ENCODE data around the gene TTL.
A peak's percentile ranks its signal among the peaks of the same experiment; 100 is the strongest.
"Not testable (repeated sequence)": the region's sequence is repeated elsewhere in the genome, so short reads cannot be mapped to it uniquely, and the experiment has no call there.

Gene TTL

DNA sequence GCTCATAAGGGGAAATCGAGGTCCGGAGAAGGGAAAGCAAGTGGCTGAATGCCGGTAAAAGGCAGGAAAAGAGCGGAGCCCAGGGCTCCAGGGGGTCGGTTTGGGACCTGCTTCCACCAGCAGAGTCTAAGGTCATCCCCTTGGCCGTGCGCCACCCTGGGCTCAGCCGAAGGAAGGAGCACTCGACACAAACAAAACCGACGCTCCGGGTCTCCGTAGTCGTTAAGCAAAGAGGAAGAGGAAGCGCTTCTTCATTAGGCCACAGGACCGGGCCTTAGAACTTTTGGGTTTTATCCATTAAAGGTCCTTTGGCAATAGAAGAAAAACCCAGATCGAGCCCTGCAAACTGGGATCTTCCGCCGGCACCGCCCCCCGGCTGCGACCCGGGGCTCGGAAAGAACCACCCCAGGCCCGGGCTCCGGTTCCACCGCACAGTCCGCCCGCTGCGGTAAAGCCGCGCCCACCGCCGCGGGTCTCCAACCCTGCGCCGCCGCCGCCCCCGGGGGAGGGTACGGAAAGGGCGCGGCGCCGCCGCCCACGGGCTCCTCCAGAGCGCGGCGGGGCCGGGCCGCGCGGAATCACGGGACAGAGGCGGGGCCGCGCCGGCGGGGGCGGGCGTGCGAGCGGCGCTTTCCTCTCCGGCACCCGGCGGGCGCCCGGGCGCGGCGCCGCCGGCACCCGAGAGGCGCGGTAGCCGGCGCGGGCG, at the start of gene TTL:
TSS of gene TTL (plus strand) at position 629 of the 706 bp plus-strand sequence. CDS start 189 bp downstream, outside the sequence.
- peak; percentile 76 to 85 (median 85) for DNase-seq

DNA sequence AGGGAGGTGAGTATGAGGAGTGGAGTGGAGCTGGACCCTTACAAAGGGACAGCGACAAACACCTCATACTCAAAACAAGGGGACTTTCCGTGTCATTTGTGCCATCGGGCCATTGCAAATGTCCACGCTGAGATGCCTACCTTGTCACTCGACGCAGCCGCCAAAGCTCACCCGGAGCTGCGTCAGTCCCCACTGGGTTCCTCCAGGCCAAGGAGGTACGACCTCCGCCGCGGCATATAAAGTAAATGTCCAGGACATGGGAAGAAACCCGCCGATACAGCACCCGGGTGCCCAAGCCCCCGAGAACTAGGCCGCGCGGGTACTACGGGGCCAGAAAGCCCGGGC, 49.6 kb upstream of the TTL start:
- DNase-seq: not testable (repeated sequence)

DNA sequence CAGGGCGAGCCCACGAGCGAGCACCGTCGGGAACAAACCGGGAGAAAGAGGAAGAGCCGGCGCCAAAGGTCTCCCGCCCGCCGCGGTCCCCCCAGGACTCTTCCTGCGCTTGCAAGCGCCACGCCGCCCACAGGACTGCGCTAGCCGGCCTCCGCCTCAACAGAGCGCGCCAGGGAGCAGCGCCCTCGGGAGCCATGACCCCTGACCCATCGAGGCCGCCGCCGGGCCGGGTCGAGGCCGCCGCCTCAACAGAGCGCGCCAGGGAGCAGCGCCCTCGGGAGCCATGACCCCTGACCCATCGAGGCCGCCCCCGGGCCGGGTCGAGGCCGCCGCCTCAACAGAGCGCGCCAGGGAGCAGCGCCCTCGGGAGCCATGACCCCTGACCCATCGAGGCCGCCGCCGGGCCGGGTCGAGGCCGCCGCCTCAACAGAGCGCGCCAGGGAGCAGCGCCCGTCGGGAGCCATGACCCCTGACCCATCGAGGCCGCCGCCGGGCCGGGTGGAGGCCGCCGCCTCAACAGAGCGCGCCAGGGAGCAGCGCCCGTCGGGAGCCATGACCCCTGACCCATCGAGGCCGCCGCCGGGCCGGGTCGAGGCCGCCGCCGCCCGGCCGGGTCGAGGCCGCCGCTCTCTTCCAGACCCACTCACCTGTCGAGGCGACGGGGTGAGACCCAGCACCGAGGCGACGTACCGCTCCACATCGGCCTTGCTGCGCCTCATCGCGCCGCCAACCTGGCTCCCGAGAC, 49.0 kb upstream of the TTL start:
- DNase-seq: not testable (repeated sequence)

DNA sequence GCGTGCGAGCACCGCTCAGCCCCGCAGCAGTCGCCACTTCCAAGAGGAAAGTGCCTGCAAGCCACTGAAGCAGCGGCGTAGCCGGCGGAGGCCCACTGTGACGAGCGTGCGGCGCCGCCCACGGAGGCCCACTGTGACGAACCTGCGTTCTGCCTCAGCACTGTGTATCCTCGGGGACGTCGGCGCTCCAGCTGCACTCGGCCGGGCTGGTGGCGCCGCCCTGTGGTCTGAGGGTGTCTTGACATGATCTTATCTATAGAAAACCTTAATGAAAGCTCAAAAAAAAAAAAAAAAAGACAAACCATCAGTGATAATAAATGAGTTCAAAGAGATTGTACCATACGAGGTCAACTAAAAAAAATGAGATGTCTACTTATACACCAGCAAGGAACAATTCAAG, 48.5 kb upstream of the TTL start, which contains the start of gene RGPD8:
TSS of gene RGPD8 (minus strand) at position 166 of the 400 bp plus-strand sequence. CDS start 192 bp downstream, outside the sequence.
- not testable (repeated sequence) for DNase-seq

DNA sequence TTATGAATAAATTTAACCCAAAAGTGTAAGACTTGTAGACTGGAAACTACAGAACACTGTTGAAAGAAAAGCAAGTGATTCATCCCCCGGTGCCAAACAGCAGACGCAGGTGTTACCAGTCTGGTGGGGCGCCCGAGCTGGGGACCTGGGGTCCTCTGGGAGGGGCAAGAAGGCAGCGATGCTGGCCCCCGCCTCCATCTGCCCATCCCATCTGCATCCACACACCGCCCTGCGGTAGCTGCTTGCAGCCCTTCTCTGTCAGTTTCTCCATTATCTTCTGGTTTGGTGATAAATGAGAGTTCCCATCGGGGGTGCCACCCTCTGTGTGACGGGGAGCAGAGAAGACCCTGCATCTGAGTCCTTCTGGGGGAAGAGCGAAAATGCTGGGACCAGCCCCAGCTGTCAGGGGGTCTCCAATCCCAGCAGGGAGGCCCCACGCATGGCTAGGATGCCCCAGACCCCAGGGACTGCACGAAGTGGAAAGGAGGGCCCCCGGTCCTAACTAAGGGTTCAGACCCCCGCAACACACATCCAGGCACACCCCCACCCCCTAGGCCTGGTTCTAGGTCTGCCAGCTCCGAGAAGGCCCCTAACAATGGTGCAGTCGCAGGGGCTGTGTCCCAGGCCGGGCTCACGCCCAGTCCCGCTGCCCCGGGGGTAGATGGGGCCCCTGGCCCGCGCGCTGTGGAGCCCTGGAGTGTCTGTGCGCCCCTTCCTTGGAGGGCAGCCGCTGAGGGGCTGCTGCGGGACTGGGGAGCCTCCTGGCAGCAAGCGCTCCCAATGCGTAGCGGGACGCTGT, 47.8 kb upstream of the TTL start:
- DNase-seq: no peak

DNA sequence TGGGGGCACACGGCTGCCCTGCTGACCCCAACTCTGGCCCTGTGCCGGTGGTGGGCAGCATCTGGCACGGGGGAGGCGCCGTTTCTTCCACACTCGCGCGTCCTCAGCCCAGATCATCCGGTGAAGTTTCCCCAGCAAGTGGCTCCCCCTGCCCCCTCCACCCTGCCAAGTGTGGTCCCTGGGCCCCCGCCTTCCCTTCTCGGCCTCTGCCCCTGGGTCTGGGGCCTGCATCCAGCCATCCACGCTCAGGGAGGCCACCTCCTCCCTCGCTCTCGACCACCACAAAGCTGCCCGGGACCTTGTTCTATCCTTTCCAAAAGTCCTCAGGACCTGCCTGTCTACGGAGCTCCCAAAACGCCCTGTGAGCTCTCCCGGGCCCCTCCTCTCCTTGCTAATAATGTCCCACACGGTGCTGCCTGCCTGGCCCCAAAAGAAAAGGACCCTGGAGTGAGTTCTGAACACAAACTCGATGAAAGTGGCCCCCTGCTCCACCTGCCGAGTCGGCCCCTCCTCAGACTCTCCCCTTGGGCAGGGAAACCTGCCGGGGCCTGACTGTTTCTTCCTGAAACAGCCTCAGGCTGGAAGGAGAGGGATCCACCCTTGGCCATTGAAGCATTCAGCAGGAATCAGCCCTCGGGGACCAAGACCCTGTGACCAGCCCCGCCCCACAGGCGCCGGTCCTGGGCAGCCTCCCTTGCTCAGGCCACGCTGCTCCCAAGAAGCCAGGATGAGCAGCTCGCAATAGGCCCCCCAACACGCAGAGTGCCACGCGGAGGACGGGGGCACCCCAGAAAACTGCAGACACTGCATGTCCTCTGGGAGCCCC, 46.9 kb upstream of the TTL start:
- not testable (repeated sequence) for DNase-seq

DNA sequence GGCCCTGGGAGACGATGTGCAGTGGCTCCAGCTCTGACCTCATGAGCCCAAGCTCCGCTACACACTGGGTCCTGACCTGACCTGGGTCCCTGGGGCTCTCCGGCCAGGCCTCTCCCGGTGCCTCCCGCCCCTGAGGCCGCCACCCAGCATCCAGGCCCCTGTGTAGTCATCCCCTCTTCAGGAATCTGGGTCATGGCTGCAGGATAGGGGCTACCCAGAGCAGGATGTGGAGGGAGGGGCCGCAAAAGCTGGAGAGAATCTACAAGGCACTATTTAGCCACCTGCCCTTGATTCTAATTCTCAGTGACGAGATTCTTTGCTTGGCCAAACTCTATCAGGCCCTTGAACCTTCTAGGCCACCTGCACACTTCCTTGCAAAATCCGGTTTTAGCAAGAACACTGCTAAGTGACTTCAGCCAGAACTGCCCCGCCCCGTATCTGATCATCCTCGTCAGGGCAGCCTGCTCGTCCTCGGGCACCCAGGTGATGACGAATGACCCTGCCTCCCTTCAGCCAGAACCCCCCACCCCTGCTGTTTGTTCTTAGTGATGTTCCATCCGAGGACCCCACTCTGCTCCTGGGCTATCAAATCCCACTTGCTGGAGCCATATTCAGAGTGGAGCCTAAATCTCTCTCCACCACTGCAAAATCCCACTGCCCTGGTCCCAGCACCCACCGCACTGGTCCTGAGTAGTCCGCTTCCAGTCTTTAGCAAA, 46.1 kb upstream of the TTL start:
- not testable (repeated sequence) for DNase-seq

DNA sequence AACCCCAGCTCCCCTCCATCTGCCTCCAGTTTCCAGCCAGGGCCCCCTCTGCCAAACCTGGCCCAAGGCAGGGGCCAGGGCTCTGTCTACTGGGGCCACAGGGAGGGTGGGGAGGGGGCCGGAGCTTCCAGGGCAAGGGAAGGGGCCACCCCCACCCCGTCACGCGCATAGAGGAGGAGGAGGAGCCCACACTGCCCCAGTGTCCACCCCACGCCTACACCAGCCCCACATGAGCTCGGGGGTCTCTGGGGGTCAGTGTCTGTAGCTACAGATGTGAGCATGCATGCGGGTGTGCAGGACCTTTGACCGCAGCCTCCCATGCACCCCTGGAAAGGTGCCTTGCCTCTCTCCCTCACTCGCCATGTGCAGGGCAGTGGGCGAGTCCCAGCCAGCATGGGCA, 45.0 kb upstream of the TTL start:
- not testable (repeated sequence) for DNase-seq

DNA sequence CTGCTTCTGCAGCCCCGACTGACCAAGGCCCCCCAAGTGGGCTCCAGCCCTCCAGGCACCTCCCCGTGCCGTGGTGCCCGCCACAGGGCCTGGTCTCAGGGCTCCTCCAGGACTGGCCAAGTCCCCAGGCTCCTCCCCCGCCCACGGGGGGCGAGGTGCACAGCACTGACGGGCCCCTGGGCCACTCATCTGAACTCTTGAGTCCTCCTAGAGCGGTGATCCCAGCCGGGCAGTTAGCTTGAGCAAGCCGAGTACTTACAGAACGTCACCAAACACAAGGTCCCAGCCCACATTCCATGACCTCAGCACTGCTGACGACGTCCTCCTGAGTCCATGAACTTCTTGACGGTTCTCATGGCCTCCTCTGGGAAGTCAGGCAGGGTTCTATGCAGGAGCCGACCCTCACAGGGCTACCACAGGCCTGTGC, 44.5 kb upstream of the TTL start:
- not testable (repeated sequence) for DNase-seq

DNA sequence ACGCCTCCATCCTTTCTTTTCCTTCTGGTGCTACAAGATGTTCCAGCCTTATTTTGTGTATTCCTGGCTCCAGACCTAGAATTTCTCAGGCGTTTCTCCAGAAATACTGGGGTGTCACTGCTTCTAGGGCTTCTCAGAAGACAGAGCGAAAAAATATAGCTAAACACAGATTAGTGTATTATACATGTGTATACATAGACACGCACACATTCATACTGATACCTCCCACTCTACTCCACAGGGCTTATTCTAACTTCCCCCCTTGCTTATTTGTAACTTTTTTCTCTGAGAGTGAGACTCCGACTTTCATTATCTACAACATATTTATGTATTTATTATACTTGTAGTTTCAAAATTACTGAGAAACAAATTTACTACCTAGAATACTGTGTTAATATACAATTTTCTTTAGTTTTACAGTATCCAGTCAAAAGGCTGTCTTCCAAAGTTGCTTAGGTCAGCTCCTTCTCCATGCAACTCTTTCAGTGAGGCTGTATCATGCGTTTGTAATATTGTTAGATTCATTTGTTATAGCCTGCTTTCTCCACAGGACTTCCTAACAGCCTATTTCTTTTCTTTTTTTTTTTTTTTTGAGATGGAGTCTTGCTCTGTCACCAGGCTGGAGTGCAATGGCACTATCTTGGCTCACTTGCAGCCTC, 43.2 kb upstream of the TTL start:
- not testable (repeated sequence) for DNase-seq

DNA sequence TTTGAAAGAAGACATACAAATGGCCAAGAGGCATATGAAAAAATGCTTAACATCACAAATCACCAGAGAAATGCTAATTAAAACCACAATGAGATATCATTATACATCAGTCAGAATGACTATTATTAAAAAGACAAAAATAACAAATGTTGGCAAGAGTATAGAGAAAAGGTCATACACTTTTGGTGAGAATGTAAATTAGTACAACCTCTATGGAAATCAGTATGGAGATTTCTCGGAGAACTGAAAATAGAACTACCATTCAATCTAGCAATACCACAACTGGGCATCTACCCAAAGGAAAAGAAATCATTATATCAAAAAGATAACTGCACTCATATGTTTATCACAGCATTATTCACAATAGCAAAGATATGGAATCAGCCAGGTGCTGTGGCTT, 37.7 kb upstream of the TTL start:
- not testable (repeated sequence) for DNase-seq

DNA sequence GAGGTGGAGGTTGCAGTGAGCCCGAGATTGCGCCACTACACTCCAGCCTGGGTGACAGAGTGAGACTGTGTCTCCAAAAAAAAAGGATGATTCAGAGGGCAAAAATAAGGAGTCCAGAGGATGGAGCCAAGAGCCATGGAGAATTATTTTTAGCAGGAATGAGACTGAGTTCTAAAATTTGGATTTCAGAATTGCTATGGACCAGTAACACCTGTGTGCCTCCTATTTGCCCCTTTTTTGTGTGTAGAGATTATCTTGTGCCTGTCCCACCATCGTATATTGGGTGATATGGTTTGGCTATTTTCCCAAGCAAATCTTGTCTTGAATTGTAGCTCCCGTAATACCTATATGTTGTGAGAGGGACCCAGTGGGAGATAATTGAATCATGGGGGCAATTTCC, 32.1 kb upstream of the TTL start:
- no peak for DNase-seq

DNA sequence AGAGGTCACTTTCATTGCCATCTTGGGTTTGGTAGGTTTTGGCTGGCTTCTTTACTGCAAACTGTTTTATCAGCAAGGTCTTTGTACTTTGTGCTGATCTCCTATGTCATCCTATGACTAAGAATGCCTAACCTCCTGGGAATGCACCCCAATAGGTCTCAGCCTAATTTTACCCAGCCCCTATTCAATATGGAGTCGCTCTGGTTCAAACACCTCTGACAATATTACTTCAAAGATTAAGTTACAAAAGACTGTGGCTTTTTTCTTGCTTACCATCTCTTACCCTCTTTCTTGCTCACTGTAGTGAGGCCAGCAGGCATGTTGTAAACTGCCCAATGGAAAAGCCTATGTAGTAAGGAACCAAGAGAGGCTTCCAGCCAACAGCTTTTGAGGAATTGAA, 30.6 kb upstream of the TTL start:
- no peak for DNase-seq

DNA sequence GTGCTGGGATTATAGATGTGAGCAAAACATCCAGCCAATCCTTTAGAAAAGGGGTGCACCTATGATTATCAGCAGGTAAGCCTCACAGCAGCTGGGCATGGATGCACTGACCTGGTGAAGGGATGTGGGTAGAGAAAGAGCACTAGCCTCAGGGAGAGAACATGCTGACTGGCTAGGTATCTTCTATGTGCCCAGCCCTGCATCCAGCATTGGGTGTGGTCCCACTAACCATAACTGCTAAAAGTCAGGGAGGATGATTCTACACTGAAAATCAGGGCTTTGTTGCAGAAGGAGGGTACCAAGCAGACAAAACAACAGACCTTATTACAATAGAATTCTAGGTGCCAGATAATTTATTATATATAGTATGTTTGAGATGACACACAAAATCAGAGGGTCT, 27.4 kb upstream of the TTL start:
- DNase-seq: no peak

DNA sequence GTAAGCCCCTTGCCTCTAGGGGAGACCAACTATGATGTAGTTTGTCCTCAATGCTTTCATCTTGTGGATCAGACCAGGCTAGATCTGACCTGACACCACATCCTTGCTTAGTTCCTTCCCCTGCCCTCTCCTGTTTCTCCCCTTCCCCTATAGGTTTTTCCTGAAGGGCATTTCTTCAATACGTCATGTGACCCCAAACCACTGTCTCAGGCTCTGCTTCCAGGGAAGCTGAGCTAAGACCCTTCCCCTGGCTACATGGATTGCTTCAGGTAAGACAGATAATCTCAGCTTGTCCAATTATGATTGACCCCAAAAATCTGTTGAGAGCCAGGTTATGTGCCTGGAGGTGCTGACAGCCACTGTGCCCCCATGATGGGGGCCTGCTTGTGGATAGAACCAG, 22.6 kb upstream of the TTL start:
- no peak for DNase-seq

DNA sequence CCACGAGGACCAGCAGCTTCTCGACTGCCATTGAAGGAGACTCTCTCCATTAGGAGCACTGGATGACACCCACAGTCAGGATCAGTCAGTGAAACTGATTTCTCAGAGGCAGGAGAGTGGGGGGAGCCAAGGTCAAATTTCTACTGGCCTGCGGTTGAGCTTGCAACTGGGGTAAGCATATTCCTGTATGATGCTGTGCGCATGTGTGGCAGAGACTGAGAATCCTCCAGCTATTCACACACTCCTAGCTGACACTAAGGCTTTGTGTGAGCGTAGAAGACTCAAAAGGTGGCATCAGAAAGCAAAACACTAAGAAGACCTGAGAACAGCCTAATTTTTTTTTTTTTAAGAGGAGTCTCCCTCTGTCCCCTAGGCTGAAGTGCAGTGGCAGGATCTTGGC, 19.8 kb upstream of the TTL start:
- no peak for DNase-seq

DNA sequence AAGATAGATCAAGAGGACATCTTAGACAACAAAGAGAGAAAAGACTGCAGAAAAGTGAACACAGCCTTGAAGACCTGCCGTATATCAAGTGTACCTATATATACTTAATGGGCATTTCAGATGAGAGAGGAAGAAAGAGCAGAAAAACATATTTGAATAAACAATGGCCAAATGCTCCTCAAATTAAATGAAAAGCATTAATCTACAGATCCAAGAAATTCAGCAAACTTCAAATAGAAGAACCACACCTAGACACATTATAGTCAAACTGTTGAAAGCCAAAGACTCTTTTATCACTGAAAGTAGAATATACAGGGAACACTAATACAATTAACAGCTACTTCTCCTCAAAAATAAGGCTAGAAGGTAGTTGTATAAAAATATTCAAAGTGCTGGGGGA, 18.7 kb upstream of the TTL start:
- DNase-seq: no peak

DNA sequence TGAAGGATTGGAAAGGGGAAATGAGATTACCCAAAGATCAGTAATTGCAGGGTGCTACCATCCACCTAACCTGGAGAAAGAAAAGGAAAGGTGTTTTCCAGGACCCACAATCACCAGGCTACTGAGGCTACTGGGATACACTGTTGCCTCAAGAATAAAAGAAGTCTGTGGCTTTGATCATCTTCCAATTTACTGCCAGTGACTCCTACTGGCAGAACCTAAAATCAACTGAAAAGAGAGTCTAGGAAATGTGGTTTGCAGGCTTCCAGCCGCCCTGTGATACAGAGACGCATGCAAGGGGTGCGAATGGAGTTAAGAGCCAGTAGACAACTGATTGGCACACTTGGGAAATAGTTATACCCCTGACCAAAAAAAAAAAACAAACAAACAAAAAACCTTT, 16.6 kb upstream of the TTL start:
- DNase-seq: peak in 1 of 3 experiments; percentile 2

DNA sequence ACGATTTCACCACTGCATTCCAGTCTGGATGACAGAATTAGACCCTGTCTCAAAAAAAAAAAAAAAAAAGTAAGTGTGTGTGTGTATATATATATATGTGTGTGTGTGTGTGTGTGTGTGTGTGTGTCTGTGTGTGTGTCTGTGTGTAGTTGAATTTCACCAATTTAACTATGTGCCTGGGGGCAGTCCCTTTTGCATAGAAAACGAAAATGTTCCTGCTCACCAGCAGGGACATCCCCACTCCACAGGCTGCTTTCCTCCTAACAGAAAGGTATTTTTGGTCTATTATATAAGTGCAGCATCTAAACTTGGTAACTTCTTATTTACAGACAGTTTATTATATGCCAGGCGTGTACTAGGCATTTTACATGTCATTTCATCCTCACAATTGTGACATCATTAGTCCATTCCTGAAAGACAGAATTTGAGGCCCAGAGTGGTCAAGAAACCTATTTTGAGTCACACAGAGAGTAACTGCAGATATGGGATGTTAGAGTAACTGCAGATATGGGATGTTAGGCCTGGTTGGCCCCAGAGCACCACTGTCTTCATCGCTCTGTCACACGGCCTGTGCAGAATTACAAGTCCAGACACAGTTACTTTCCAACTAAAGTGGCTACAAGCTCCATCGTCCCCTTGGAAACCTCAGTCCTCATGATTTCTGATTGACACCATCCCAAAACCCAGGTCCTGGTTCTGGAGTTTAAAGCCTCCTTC, 9.3 kb upstream of the TTL start:
- DNase-seq: no peak

DNA sequence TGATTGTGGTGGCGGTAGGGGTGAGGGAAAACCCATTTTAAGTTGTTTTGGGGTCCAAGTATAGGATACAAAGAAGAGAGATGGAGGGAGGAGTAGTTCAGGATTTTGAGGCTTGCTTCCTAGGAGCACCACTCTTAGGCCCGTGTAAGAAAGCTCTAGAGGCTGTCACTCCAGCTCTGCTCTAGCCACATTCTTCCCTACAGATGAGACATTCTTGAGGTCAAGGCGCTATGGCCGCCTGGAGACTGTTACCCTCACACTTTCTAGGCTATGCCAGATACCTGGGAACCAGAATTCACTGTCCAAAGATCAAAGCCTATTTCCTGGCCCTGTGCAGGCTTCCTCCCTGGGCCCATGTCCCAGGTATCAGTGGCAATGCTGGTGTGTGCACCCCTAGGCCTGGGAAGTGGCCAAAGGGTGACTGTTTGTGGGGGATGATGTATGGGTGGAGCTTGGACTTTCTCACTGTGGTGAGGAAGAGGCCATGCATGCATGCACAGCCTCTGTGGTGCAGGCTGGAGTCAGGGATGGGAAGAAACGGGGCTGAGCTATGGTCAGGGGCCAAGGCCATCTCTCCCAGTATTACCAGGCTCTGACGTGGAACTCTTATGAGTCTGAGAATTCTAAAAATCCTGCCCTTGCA, 7.0 kb upstream of the TTL start:
- no peak for DNase-seq

Data from NCI-H1417 (cell line).